GM23338 (cell line): Measurements from ENCODE around the gene ITPR2. TPM values are rescaled to one million over a fixed set of nuclear protein-coding genes. Genes with fewer than 3 reads are reported as not detected.

Source experiments
- ATAC-seq: fragments of 200-7000 bp; cut with Tn5 transposase; 3 replicates; pipeline ENCODE4 v1.9.1; 2020
- DNase-seq: peaks from one replicate; pipeline ENCODE4 v3.0.0-alpha.2; 2015; ENCODE audit warnings: low spot score
- H2AFZ ChIP-seq: fragments of 200-600 bp; sonication (generic); 2 replicates; pipeline ENCODE4 v1.8.0; 2016; ENCODE audit warnings: antibody characterized with exemption, mild to moderate bottlenecking, moderate library complexity
- H3F3A ChIP-seq: fragments of 200-600 bp; sonication (generic); replicated peaks from 2 replicates; pipeline ENCODE4 v1.8.0; 2017; ENCODE audit warnings: antibody characterized with exemption, mixed run types, low read depth
- H3K27ac ChIP-seq: fragments of 200-600 bp; sonication (generic); 2 replicates; pipeline ENCODE4 v1.6.1; 2016; ENCODE audit warnings: low read depth
- H3K27me3 ChIP-seq: fragments of 200-600 bp; sonication (generic); 2 replicates; pipeline ENCODE4 v1.8.0; 2016; ENCODE audit warnings: mild to moderate bottlenecking, mixed run types, moderate library complexity; ENCODE audit not compliant: insufficient read depth
- H3K36me3 ChIP-seq: fragments of 200-600 bp; sonication (generic); 2 replicates; pipeline ENCODE4 v1.8.0; 2016; ENCODE audit warnings: mild to moderate bottlenecking; ENCODE audit not compliant: insufficient read depth
- H3K4me1 ChIP-seq: fragments of 200-600 bp; sonication (generic); 2 replicates; pipeline ENCODE4 v1.8.0; 2016; ENCODE audit warnings: mild to moderate bottlenecking, moderate library complexity; ENCODE audit not compliant: insufficient read depth
- H3K4me2 ChIP-seq: fragments of 200-600 bp; sonication (generic); 2 replicates; pipeline ENCODE4 v1.7.1; 2017; ENCODE audit warnings: mixed run types
- H3K4me3 ChIP-seq: fragments of 200-600 bp; sonication (generic); 2 replicates; pipeline ENCODE4 v1.6.1; 2016; ENCODE audit warnings: mixed run types
- H3K79me2 ChIP-seq: fragments of 200-600 bp; sonication (generic); replicated peaks from 2 replicates; pipeline ENCODE4 v1.8.0; 2017; ENCODE audit warnings: mild to moderate bottlenecking; ENCODE audit not compliant: insufficient read depth
- H3K9me2 ChIP-seq: fragments of 200-600 bp; sonication (generic); 2 replicates; pipeline ENCODE4 v1.8.0; 2017; ENCODE audit not compliant: insufficient read depth
- H4K20me1 ChIP-seq: fragments of 200-600 bp; sonication (generic); replicated peaks from 2 replicates; pipeline ENCODE4 v1.8.0; 2017; ENCODE audit warnings: mild to moderate bottlenecking; ENCODE audit not compliant: insufficient read depth
- H3K27ac Mint-ChIP-seq: 2 replicates; pipeline ENCODE4 v1.8.0; 2020; ENCODE audit warnings: inconsistent platforms, mild to moderate bottlenecking, moderate library complexity, mixed read lengths
- H3K27me3 Mint-ChIP-seq: 3 replicates; pipeline ENCODE4 v1.8.0; 2022; ENCODE audit warnings: low read depth, mild to moderate bottlenecking, moderate library complexity, mixed read lengths, inconsistent platforms; ENCODE audit not compliant: insufficient read depth, poor library complexity
- H3K36me3 Mint-ChIP-seq: 3 replicates; pipeline ENCODE4 v1.8.0; 2021; ENCODE audit warnings: low read depth, mild to moderate bottlenecking, inconsistent platforms, moderate library complexity, mixed read lengths
- H3K4me1 Mint-ChIP-seq: 3 replicates; pipeline ENCODE4 v1.8.0; 2020; ENCODE audit warnings: mild to moderate bottlenecking, inconsistent platforms, mixed read lengths
- H3K4me3 Mint-ChIP-seq: 3 replicates; pipeline ENCODE4 v1.8.0; 2021; ENCODE audit warnings: moderate library complexity, mild to moderate bottlenecking, inconsistent platforms, mixed read lengths
- H3K9me3 Mint-ChIP-seq: 3 replicates; pipeline ENCODE4 v1.8.0; 2020; ENCODE audit warnings: moderate library complexity, mild to moderate bottlenecking, inconsistent platforms, mixed read lengths
- CREB1 ChIP-seq: fragments of 250-450 bp; sonication (Bioruptor Pico); IDR thresholded peaks from 2 replicates; pipeline ENCODE4 v1.5.0; 2020; ENCODE audit warnings: low read depth, mild to moderate bottlenecking, moderate library complexity
- EZH2 ChIP-seq: fragments of 200-600 bp; sonication (generic); IDR thresholded peaks from one replicate; pipeline ENCODE4 v1.8.0; 2017; ENCODE audit warnings: antibody characterized with exemption, mild to moderate bottlenecking, low read depth; ENCODE audit not compliant: unreplicated experiment
- EZH2phosphoT487 ChIP-seq: fragments of 200-600 bp; sonication (generic); IDR thresholded peaks from one replicate; pipeline ENCODE4 v1.8.1; 2018; ENCODE audit warnings: antibody characterized with exemption; ENCODE audit not compliant: unreplicated experiment
- JUNB ChIP-seq: IDR thresholded peaks from one replicate; pipeline ENCODE4 v1.6.1; 2016; ENCODE audit warnings: antibody characterized with exemption; ENCODE audit not compliant: unreplicated experiment
- NANOG ChIP-seq: IDR thresholded peaks from 2 replicates; pipeline ENCODE4 v1.6.1; 2016; ENCODE audit warnings: antibody characterized with exemption, borderline replicate concordance
- POLR2AphosphoS5 ChIP-seq: IDR thresholded peaks from 2 replicates; pipeline ENCODE4 v1.6.1; 2016; ENCODE audit warnings: antibody characterized with exemption, low read depth
- STAT1 ChIP-seq: IDR thresholded peaks from one replicate; pipeline ENCODE4 v1.6.1; 2016; ENCODE audit warnings: antibody characterized with exemption; ENCODE audit not compliant: unreplicated experiment
- ZNF114 ChIP-seq: fragments of 250-450 bp; sonication (Bioruptor Pico); IDR thresholded peaks from 2 replicates; pipeline ENCODE4 v1.5.0; 2020; ENCODE audit warnings: mild to moderate bottlenecking, moderate library complexity
- ZNF331 ChIP-seq: fragments of 250-450 bp; sonication (Bioruptor Pico); IDR thresholded peaks from 2 replicates; pipeline ENCODE4 v1.5.0; 2020; ENCODE audit warnings: low read depth, mild to moderate bottlenecking, moderate library complexity
- polyA plus RNA-seq: library from polyadenylated mRNA; unstranded; fragments of >200 nt; fragmentation: Nextera tagmentation; extraction: Ambion mirVana; gene quantifications from 2 replicates; pipeline ENCODE4 v1.2.1, GENCODE V29; 2016
- total RNA-seq: library from RNA; depleted of rRNA; stranded (reverse); fragments of >200 nt; shearing (Covaris generic); gene quantifications from 2 replicates; pipeline ENCODE4 v1.2.3, GENCODE V29; 2014
- TF ChIP-seq, protein P1 (sequence below): IDR thresholded peaks from 2 replicates; pipeline ENCODE4 v1.6.1; 2016; ENCODE audit warnings: antibody characterized with exemption
- TF ChIP-seq, protein P2 (sequence below), 2 experiments: fragments of 200-600 bp in 1 of 2; sonication (generic) in 1 of 2; conservative IDR thresholded peaks; 2 replicates each; pipeline versions ENCODE4 v1.5.1 to v1.6.1; 2016 to 2017; ENCODE audit warnings: antibody characterized with exemption in 2 of 2, low read depth in 2 of 2, mild to moderate bottlenecking in 2 of 2, moderate library complexity in 1 of 2
- TF ChIP-seq, protein P3 (sequence below): IDR thresholded peaks from one replicate; pipeline ENCODE4 v1.6.1; 2018; ENCODE audit warnings: antibody characterized with exemption; ENCODE audit not compliant: unreplicated experiment
- TF ChIP-seq, protein P4 (sequence below): fragments of 250-450 bp; sonication (Bioruptor Pico); IDR thresholded peaks from 2 replicates; pipeline ENCODE4 v1.5.0; 2020; ENCODE audit warnings: mild to moderate bottlenecking, moderate library complexity

The ITPR2 gene
- total and polyA plus RNA-seq, 2 experiments from 2014 or later: 44.5 to 65.2 TPM

DNA sequence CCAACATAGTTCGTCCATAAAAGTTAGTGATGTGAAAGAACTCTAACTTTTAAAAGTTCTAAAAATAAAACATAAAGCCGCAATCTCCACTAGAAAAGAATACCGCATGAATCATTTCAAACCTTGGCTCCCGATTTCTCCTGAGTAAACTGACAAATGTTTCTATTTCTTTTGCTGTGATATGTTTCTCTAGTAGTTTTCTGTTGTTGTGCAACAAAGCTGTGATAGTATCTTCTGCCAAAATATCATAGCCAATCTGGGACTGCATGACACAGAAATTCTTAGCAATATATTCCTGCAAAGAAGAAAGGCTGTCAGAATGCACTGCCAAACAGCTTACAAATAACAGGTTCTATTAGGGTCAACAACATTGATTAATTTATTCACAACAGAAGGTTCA, 174.0 kb downstream of the ITPR2 start:
- peaks cover 53% of the 10 kb centered on the region for H3K36me3 ChIP-seq
- no peak overlapping the region for H2AFZ ChIP-seq
- Mint-ChIP-seq H3K27ac (no peak overlapping the region), H3K4me3 (no peak overlapping the region), H3K27me3 (peaks cover 5% of the 10 kb centered on the region), H3K9me3 (no peaks in the 10 kb centered on the region), H3K36me3 (peaks cover 65% of the 10 kb centered on the region), H3K4me1 (no peaks in the 10 kb centered on the region; the same call in 1 of the 3 replicates)
- no peak overlapping the region for H3K4me3 ChIP-seq
- H4K20me1 ChIP-seq: no peaks in the 10 kb centered on the region
- no peaks in the 10 kb centered on the region for H3K79me2 ChIP-seq
- TF ChIP-seq POLR2AphosphoS5 (no peak), ZNF331 (no peak), JUNB (no peak), CREB1 (CRISPR knock-in tag) (no peak), STAT1 (no peak), NANOG (no peak), EZH2 (no peak), EZH2phosphoT487 (no peak), ZNF114 (CRISPR knock-in tag) (no peak)
- TF ChIP-seq, protein P1, sequence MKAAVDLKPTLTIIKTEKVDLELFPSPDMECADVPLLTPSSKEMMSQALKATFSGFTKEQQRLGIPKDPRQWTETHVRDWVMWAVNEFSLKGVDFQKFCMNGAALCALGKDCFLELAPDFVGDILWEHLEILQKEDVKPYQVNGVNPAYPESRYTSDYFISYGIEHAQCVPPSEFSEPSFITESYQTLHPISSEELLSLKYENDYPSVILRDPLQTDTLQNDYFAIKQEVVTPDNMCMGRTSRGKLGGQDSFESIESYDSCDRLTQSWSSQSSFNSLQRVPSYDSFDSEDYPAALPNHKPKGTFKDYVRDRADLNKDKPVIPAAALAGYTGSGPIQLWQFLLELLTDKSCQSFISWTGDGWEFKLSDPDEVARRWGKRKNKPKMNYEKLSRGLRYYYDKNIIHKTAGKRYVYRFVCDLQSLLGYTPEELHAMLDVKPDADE: no peak
- TF ChIP-seq, protein P2, sequence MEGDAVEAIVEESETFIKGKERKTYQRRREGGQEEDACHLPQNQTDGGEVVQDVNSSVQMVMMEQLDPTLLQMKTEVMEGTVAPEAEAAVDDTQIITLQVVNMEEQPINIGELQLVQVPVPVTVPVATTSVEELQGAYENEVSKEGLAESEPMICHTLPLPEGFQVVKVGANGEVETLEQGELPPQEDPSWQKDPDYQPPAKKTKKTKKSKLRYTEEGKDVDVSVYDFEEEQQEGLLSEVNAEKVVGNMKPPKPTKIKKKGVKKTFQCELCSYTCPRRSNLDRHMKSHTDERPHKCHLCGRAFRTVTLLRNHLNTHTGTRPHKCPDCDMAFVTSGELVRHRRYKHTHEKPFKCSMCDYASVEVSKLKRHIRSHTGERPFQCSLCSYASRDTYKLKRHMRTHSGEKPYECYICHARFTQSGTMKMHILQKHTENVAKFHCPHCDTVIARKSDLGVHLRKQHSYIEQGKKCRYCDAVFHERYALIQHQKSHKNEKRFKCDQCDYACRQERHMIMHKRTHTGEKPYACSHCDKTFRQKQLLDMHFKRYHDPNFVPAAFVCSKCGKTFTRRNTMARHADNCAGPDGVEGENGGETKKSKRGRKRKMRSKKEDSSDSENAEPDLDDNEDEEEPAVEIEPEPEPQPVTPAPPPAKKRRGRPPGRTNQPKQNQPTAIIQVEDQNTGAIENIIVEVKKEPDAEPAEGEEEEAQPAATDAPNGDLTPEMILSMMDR (conservative IDR thresholded peaks at IDR 0.05; ENCODE audit: low read depth in 2 of 2): no peak
- TF ChIP-seq, protein P3, sequence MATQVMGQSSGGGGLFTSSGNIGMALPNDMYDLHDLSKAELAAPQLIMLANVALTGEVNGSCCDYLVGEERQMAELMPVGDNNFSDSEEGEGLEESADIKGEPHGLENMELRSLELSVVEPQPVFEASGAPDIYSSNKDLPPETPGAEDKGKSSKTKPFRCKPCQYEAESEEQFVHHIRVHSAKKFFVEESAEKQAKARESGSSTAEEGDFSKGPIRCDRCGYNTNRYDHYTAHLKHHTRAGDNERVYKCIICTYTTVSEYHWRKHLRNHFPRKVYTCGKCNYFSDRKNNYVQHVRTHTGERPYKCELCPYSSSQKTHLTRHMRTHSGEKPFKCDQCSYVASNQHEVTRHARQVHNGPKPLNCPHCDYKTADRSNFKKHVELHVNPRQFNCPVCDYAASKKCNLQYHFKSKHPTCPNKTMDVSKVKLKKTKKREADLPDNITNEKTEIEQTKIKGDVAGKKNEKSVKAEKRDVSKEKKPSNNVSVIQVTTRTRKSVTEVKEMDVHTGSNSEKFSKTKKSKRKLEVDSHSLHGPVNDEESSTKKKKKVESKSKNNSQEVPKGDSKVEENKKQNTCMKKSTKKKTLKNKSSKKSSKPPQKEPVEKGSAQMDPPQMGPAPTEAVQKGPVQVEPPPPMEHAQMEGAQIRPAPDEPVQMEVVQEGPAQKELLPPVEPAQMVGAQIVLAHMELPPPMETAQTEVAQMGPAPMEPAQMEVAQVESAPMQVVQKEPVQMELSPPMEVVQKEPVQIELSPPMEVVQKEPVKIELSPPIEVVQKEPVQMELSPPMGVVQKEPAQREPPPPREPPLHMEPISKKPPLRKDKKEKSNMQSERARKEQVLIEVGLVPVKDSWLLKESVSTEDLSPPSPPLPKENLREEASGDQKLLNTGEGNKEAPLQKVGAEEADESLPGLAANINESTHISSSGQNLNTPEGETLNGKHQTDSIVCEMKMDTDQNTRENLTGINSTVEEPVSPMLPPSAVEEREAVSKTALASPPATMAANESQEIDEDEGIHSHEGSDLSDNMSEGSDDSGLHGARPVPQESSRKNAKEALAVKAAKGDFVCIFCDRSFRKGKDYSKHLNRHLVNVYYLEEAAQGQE: no peak
- TF ChIP-seq, protein P4, sequence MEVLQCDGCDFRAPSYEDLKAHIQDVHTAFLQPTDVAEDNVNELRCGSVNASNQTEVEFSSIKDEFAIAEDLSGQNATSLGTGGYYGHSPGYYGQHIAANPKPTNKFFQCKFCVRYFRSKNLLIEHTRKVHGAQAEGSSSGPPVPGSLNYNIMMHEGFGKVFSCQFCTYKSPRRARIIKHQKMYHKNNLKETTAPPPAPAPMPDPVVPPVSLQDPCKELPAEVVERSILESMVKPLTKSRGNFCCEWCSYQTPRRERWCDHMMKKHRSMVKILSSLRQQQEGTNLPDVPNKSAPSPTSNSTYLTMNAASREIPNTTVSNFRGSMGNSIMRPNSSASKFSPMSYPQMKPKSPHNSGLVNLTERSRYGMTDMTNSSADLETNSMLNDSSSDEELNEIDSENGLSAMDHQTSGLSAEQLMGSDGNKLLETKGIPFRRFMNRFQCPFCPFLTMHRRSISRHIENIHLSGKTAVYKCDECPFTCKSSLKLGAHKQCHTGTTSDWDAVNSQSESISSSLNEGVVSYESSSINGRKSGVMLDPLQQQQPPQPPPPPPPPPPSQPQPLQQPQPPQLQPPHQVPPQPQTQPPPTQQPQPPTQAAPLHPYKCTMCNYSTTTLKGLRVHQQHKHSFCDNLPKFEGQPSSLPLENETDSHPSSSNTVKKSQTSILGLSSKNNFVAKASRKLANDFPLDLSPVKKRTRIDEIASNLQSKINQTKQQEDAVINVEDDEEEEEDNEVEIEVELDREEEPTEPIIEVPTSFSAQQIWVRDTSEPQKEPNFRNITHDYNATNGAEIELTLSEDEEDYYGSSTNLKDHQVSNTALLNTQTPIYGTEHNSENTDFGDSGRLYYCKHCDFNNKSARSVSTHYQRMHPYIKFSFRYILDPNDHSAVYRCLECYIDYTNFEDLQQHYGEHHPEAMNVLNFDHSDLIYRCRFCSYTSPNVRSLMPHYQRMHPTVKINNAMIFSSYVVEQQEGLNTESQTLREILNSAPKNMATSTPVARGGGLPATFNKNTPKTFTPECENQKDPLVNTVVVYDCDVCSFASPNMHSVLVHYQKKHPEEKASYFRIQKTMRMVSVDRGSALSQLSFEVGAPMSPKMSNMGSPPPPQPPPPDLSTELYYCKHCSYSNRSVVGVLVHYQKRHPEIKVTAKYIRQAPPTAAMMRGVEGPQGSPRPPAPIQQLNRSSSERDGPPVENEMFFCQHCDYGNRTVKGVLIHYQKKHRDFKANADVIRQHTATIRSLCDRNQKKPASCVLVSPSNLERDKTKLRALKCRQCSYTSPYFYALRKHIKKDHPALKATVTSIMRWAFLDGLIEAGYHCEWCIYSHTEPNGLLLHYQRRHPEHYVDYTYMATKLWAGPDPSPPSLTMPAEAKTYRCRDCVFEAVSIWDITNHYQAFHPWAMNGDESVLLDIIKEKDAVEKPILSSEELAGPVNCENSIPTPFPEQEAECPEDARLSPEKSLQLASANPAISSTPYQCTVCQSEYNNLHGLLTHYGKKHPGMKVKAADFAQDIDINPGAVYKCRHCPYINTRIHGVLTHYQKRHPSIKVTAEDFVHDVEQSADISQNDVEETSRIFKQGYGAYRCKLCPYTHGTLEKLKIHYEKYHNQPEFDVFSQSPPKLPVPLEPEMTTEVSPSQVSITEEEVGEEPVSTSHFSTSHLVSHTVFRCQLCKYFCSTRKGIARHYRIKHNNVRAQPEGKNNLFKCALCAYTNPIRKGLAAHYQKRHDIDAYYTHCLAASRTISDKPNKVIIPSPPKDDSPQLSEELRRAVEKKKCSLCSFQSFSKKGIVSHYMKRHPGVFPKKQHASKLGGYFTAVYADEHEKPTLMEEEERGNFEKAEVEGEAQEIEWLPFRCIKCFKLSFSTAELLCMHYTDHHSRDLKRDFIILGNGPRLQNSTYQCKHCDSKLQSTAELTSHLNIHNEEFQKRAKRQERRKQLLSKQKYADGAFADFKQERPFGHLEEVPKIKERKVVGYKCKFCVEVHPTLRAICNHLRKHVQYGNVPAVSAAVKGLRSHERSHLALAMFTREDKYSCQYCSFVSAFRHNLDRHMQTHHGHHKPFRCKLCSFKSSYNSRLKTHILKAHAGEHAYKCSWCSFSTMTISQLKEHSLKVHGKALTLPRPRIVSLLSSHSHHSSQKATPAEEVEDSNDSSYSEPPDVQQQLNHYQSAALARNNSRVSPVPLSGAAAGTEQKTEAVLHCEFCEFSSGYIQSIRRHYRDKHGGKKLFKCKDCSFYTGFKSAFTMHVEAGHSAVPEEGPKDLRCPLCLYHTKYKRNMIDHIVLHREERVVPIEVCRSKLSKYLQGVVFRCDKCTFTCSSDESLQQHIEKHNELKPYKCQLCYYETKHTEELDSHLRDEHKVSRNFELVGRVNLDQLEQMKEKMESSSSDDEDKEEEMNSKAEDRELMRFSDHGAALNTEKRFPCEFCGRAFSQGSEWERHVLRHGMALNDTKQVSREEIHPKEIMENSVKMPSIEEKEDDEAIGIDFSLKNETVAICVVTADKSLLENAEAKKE (CRISPR knock-in tag): no peak
- no peaks in the 10 kb centered on the region; the same call in 1 of the 2 replicates for H3K4me1 ChIP-seq
- H3K27me3 ChIP-seq: no peaks in the 10 kb centered on the region
- ATAC-seq: no peak
- H3F3A ChIP-seq: no peaks in the 10 kb centered on the region
- no peak overlapping the region for H3K27ac ChIP-seq
- peaks cover 3% of the 10 kb centered on the region; the same call in 1 of the 2 replicates for H3K9me2 ChIP-seq
- no peak overlapping the region for H3K4me2 ChIP-seq
- DNase-seq: no peak
